T-helper 9 cell (primary cell): ENCODE measurements around the gene SERPINA10.

Experiments
- DNase-seq: peaks from one replicate; pipeline ENCODE4 v3.0.0-alpha.2; 2020
- total RNA-seq, 2 donors: gene quantifications; one replicate each; lab custom pipeline; 2026; lab: John Stamatoyannopoulos, UW

Gene SERPINA10
- 0 reads per million in 2 donors for total RNA-seq

GRCh38 chr14:94292872-94293577 lies at the start of gene SERPINA10:
Gene SERPINA10 (minus strand): TSS chr14:94293268. CDS start chr14:94290593, 2,675 bp downstream.
- DNase-seq = no peak

GRCh38 chr14:94342334-94342934 lies 49.4 kb upstream of the SERPINA10 start:
- DNase-seq = no peak

- no peak for DNase-seq
These were observed 48.7 kb upstream of the SERPINA10 start for GRCh38 chr14:94341656-94342333.

- no peak for DNase-seq
These were observed 47.5 kb upstream of the SERPINA10 start for GRCh38 chr14:94340533-94340932.

- no peak for DNase-seq
These were observed 45.0 kb upstream of the SERPINA10 start for GRCh38 chr14:94338023-94338422.

- DNase-seq = no peak
These were observed 44.2 kb upstream of the SERPINA10 start for GRCh38 chr14:94337274-94337673.

GRCh38 chr14:94334872-94335271 lies 41.8 kb upstream of the SERPINA10 start:
- no peak for DNase-seq

GRCh38 chr14:94332587-94332986 lies 39.5 kb upstream of the SERPINA10 start:
- no peak for DNase-seq

- no peak for DNase-seq
These were observed 39.1 kb upstream of the SERPINA10 start for GRCh38 chr14:94332063-94332583.

GRCh38 chr14:94331462-94331861 lies 38.4 kb upstream of the SERPINA10 start:
- DNase-seq = no peak

- no peak for DNase-seq
These were observed 37.8 kb upstream of the SERPINA10 start for GRCh38 chr14:94330857-94331256.

GRCh38 chr14:94330432-94330831 lies 37.4 kb upstream of the SERPINA10 start:
- no peak for DNase-seq

- no peak for DNase-seq
These were observed 36.8 kb upstream of the SERPINA10 start for GRCh38 chr14:94329857-94330256.

GRCh38 chr14:94328196-94328595 lies 35.1 kb upstream of the SERPINA10 start:
- DNase-seq = no peak

GRCh38 chr14:94322648-94323570 lies 29.8 kb upstream of the SERPINA10 start, which contains the start of gene SERPINA6:
Gene SERPINA6 (minus strand): TSS chr14:94323336. CDS start chr14:94314648, 8,688 bp downstream.
- no peak for DNase-seq

- no peak for DNase-seq
These were observed 28.6 kb upstream of the SERPINA10 start for GRCh38 chr14:94321421-94322271.

GRCh38 chr14:94320243-94320642 lies 27.2 kb upstream of the SERPINA10 start:
- DNase-seq = no peak

GRCh38 chr14:94317259-94317658 lies 24.2 kb upstream of the SERPINA10 start:
- DNase-seq = no peak

GRCh38 chr14:94316692-94317091 lies 23.6 kb upstream of the SERPINA10 start:
- DNase-seq = no peak

- DNase-seq = no peak
These were observed 21.8 kb upstream of the SERPINA10 start for GRCh38 chr14:94314890-94315289.

GRCh38 chr14:94313991-94314655 lies 21.1 kb upstream of the SERPINA10 start:
- no peak for DNase-seq
